Fibroblast of gingiva (primary cell): ENCODE measurements around the gene PARP16.

Experiments used
- DNase-seq: peaks from one replicate; pipeline ENCODE4 v3.0.0-alpha.2; 2011; ENCODE audit warnings: low read depth

PARP16 gene, protein sequence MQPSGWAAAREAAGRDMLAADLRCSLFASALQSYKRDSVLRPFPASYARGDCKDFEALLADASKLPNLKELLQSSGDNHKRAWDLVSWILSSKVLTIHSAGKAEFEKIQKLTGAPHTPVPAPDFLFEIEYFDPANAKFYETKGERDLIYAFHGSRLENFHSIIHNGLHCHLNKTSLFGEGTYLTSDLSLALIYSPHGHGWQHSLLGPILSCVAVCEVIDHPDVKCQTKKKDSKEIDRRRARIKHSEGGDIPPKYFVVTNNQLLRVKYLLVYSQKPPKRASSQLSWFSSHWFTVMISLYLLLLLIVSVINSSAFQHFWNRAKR

DNA sequence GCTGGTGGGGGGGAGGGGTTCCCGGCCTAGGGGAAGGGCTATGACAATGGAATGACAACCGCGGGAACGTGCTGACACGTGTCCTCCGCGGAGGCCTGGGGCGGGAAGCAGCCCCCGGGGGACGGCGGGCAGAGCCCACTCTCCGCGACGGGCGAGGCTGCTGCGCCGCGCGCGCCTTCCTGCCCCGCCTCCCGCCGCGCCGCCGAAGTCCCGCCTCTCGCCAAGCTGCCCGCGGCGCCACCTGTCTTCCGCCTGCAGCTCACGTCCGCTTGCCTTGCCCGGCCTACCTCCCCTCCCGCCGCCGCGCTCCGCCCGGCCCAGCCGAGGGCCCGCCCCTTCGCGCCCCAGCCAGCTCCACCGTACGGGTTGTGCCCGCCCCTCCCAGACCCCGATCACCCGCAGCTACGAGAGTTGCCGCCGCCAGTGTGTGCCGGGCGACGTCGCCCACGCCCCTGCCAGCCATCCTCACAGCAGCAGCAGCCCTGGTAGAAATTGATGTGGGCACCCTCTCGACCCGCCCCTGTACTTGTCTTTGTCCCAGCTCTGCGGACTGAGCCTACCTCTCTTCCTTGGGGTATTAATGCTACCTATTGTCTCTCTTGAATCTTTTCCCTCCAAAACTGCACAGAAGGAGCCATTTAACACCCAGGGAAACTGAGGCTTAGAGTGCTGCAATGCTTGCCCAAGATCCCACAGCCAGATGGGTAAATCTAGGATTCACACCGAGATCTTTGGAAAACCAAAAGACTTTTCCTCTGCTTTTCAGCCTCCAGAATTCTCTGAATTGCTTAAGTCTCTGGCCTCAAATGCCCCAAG is at the start of gene PARP16:
TSS of gene PARP16 (minus strand) at position 180 of the 816 bp plus-strand sequence. CDS start 457 bp downstream, outside the sequence.
- DNase-seq = peak; percentile 76

DNA sequence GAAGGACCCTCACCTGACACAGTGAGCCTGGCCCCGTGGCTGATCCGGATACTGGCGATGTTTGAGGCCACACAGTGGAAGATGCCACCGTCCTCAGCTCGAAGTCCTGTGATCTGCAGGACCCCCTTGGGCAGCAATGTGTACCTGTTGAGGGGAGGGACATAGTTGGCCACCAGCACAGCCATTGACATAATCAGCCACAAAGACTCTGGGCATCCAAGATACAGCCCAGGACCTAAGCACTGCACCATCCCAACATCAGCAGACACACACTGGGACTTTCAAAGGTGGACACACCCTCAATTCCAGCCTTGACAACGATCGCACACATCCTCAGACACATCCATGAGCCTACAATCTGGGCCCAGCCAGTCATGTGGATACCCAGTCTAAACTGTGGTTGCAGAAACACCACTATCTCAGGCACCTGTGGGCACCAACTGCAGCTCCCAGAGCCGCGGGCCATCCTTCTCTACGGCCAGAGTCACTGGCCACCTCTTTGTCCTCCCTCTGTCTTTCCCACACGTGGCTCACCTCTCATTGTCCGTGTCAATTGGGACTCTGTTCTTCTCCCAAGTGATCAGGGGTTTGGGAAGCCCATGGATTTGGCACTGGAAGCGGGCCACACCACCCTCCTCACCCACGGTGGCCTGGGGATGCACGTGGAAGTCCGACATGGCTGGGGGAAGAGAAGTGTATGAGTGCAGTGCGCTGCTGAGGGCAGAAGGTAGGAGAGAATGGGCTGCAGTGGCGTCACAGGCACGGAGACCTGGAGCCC is 48.8 kb upstream of the PARP16 start:
- DNase-seq = no peak

DNA sequence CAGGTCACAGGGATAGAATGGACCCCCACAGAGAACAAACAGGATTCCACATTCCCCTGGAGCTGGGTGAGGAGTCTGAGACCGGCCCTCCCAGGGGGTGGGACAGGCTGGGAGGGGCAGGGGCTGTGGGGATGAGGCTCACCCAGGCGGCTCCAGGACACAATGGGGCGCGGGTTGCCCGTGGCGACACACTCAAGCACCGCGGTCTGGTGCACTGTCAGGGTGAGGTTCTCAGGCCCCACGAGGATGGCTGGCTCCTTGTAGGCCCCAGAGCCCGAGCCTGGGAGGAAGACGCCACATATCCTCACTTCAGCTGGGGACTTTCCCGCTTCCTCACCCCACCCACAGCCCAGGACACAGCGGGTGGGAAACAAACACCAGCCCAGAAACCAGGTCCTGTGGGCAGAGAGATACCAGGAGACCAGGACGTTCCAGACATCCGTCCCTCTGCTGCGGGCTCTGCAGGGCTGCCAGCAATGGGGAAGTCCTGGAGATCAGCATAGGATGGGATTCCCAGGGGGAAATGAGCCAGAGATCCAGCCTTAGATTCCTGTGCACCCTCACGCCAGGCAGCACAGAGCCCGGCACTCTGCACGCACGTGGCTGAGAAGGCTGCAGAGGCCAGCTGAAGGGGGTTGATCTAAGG is 48.0 kb upstream of the PARP16 start:
- DNase-seq = no peak

DNA sequence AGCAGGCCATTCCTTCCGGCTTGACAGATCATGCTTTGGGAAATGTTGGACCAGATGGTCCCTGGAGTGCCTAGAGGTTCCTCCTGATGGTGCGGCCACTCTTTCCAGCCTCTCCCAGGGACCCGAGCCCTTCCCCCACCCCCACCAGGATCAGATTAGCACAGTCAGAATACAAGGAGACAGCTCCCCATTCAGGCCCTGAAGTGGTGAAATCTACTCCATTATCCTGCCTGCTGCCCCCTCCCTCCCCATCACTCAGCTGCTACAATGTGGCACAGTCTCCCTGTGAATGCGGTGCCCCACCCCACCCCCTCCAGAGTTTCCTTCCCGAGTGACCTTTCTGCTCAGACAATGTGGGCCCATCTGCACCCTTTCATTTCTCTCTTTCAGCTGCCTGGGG is 47.2 kb upstream of the PARP16 start:
- DNase-seq = no peak

DNA sequence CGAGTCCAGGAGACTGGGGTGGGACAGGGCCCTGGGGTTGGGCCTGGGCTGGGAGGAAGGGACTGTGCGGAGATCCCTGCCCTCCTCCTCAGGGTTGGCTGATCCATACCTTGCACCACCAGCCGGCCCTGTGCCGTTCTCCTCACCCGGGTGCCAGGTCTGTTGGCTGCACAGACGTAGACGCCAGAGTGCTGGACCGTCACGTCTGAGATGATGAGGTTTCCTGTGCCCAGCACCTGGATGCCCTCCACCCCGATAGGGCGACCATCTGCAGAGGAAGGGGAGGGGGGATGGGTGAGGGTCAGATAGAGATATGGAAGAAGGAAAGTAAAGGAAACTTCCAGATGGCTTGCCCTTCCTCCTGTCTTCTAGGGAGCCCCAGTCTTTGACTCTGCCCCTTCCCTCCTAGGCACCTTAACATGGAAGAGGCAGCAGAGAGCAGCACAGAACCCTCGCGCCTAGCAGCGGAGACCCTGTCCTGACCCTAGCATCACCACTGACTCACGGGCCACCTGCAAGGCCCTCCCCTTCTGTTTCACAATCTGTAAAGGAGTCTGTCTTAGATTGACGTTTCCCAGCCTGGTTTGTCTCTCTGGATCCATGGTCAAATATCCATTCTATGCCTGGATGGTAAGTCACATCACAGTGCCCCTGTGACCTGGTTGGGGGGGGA is 46.6 kb upstream of the PARP16 start:
- no peak for DNase-seq

DNA sequence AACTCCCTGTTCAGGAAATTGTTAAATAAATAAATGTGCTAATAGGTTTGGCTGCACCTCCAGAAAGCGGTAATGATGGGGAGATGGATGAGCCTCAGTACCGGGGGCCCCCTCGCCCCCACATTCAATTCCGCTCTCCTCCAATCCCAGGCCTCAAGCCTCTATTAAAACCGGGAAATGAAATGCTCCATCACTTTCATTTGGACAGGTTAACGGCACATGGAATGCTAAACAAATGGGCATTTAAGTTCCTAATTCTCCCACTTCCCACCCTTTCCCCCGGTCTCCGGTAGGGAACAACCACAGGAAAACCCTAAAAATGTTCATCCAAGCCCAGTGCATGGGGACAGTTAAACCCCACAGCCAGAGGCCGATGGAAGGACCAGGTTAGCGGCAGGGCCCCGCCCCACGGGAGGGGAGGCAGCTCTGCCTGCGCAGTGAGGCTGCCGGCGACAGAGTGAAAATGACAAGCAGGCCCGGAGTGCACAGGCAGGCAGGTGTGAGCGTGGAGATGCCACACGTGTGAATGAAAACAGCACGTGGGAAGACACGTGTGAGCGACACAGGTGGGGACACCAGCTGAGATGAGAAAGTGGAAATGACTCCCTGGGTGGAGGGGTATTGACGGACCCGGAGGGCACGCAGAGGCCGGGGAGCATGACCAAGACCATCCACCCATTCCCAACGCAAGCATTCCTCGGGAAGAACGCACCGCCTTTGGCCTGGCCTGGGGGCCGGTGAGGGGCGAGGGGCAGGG is 45.9 kb upstream of the PARP16 start:
- no peak for DNase-seq

DNA sequence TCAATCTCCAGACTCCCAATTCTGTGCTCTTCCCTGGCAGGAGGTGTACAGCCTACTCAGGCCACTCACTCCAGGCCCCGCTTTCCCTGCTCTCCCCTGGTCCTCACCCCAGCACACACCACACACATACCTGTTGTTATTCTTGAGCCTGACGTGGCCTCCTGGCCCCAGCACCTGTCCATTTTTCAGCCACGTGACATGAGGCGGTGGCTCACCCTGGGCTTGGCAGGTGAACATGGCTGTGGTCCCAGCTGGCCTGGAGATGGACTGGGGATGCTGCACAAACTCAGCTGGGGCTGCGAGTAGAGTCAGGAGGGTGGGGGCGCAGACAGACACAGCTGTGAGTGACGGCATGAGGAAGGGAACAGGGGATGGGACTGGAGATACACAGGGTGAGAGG is 45.1 kb upstream of the PARP16 start:
- DNase-seq = no peak

DNA sequence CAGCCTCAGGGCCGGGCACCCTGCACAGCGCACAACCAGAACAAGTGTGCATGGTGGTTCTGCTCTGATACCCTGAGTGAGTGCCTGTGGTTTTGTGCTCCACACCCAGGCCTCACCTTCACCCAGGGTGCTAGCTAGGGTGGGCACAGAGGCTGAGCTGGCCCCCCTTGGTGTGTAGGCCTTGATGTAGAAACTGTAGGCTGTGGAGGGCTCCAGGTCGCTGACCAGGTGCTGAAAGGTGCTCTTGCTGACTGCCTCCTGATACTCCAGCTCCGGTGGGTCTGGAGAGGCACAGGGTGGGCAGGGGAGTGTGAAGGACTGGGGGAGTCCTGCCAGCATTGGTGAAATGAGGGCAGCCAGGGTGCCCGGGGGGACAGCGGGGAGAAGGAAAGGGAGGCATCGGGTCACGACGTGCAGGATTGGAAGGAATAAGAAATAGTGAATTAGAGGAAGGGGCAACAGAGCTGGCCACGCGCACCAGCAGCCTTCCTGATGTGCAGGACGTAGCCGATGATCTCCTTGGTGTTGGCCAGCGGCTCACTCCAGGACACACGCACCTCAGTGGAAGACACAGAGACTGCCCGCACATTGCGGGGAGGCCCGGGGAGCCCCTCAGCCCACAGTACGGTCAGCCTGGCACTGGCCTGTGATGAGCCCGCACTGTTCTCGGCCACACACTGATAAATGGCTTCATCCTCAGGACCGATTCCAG is 44.4 kb upstream of the PARP16 start:
- no peak for DNase-seq

DNA sequence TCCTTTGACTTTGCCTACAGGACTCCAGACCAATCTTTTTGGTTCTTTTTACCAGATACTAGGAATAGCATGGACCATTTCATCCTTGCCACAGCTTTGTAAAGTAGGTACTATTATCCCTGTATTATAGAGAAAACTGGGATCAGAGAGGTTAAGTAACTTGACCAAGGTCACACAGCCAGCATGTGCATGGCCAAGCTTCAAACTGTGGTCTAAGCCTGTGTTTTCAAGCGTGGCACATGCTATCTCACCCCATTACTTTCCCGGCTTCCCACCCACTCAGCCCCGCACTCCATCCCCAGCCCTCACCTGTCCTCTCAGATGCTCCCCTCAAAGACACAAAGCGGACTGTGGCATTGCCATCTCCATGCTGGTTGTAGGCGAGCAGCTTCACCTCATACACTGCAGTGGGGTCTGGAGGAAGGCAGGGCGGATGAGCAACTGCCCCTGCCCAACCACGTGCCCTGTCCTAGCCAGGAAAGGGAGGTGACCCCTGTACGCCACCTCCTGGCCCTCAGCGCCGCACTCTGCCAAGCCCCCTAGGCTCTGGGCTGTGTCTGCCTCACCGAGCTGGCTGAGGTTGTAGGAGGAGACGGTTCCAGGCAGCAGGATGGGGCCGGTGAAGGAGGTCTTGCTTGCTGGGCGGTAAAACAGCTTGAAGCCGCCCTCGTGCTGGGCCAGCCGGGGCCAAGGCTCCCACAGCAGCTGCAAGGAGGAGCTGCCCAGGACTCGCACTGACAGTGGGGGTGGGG is 43.5 kb upstream of the PARP16 start:
- no peak for DNase-seq

DNA sequence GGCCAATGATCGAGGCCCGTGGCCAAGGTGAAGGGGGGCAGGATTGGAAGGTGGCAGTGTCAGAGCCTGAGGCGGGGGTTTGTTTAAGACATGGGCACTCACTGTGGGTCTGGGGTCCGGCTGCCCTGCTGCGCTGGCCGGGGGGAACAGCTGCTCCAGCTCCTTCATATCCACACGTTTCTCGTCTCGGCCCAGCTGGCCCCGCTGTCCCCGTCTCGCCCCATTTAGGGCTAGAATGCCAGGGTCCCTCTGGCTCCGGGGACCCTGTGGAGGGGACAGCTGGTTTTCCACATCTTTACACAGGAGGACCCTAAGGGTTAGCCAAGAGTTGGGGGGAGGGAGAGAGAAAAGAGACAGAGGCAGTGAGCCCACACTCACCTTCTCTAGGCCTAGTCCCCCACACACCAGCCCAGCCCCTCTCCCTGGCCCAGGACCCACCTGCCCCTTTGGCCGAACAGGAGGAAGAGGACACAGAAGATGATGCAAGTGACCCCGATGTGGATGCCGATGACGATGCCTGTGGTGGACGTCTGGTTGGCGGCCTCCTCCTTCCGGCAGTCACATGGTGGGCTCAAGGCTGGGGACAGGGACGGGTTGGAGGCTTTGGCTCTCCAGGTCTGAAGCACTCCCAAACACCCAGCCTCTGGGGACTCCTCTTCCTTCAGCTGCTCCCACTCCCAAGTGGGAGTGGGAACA is 42.8 kb upstream of the PARP16 start:
- DNase-seq = no peak

DNA sequence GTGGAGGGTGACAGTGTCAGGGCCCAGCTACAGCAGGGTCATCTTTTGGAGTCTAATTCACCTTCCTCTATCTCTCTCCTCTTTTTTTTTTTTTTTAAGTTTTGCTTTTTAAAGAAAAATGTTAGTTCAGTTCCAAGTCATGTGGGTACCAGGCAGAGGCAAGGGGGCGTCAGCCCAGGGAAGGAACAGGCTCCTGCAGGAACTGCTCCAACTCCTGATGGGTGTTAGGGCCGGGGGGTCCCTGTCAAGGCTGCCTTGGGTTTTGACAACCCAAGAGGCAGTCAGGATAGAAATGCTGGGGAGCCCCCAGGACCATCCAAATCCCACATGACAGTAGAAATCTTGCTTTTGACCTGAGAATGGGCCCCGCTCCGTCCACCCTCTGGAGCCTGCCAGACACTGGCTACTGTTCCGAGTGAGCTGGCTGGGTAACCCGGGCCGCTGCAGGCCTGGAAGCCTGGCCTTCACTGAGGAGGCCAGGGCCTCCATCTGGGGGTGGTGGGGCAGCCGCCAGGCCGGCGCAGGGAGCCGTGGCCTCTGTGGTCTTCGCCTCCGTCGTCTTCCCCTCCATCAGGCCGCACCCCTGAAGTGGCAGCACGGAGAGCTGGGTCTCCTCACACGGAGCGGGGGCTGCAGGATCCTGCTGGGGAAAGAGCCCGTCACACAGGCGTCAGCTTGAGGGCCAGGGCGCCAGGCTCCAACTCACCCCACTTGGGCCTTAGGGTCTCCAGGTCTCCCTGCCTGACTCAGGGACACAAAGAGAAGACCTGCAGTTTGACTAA is 42.0 kb upstream of the PARP16 start:
- DNase-seq = no peak

DNA sequence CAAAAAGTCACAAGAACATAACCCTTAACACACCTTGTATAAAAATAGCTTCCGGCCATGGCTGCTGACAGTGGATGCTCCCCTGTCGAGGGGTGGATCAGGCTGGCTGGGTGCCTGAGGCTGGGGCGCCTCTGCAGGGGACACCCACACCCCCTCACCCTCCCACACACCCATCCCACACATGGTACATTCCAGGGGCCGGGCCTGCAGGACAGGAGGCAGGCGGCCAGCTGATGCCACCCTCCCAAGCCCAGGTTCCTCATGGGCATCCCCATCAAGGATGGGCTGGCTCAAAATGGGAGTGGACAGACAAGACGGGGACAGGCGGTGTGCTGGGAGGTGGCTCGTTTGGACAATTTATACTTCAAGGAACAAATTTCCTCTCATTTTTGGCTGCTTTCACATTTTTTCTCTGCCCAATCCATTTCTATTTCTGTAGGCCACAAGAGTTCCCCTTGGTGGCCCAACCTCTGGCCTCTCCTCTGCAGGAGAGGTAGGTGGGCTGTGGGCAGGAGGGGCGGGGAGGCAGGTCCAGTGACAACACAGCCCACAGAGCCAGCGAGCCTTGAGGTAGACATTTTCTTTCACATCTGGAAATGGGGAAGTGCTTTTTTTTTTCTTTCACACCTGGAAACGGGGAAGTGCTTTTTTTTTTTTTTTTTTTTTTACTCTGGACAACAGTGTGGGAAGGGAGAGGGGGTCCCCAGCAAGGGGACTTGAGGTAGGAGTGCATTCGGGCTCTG is 41.1 kb upstream of the PARP16 start:
- no peak for DNase-seq

DNA sequence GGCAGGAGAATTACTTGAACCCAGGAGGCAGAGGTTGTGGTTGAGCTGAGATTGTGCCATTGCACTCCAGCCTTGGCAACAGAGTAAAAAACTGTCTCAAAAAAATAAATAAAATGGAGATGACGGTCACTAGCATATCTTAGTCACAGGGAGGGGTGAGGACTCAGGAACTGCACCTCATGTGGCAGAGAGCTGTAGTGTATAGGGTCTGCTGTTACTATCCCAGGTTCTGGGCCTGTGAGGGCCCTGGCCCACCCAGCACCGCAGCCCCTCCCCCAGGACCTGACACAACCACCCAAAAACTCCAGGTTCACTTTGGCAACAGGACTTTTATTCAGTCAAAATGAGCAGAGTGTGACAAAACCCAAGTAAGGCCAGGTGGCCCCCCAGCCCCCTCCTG is 40.1 kb upstream of the PARP16 start:
- DNase-seq = no peak

DNA sequence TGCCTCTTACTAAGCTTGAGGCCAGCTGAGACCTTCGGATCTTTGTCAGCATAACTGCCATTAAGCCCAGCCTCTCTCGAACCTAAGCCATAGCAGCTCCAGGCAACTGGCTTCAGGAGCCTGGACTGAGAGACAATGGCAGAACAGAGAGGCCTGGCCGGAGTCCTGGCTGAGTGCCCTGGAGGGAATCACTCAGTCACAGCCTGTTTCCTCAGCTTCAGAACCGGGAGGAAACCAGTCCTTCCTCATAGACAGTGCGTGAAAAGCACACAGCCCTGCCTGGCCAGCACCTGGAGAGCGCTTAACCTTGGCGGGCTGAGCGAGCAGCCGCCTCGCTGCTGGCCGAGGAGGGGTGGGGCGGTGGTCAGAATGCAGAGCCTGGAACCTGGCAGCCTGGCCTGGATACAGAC is 39.4 kb upstream of the PARP16 start:
- no peak for DNase-seq

DNA sequence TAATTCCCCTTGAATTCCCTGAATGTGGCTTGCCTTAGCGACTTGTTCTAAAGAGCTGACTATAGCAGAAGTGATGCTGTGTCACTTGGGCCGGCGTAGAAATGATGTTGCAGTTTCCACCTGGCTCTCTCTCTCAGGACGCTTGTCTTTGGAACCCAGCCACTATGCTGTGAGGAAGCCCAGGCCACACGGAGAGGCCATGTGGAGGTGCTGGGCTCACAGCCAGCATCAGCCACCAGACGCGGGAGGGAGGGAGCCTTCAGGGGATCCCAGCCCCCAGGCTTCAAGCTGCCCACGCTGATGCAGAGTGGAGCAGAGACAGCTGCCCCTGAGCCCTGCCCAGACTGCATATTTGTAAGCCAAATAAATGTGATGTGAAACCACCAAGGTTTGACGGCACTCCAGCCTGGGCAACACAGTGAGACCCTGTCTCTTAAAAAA is 36.4 kb upstream of the PARP16 start:
- DNase-seq = no peak

DNA sequence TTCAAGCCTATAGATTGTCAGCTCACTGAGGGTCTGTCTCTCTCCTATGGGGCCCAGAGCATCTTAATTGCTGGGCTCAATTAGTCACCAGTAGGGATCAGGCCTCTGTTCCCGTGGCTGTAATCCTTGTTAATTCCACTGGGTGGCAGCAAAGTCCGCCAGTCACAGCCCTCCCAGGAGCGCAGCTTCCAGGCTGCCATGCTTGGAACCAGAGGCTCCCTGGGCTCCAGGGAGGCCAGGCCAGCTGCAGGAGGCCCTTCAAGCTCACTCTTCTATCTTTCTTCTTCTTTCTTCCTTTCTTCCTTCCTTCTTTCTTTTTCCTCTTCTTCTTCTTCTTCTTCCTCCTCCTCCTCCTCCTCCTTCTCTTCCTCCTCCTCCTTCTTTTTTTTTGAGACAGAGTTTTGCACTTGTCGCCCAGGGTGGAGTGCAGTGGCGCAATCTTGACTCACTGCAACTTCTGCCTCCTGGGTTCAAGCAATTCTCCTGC is 32.2 kb upstream of the PARP16 start:
- peak; percentile 58 for DNase-seq

DNA sequence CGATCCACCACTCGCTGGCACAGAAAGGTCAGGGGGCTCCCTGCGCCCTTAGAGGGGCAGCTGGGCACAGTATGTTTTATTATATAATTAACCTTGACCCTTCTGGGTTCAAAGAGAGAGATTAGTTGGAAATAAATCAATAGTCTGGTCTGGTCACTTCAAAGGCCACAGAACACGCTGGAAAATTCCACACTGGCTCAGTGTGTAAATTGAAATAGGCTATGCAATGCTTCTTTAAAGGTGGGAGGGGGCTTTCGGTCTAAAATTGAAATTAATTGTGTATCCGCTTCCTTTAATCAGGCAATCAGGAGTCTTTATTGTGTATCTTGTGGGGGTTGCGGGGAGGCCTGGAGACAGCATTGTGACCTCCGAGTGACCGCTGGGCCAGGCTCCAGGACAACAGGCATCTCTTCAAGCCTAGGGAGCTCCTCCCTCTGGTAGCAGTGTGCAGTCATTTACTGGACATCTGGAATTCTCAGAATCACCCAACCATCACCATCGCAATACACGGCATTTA is 25.8 kb upstream of the PARP16 start:
- peak; percentile 16 for DNase-seq
